Right cardiac atrium (tissue), 5 donors: Measurements from ENCODE around the gene TFDP2. TPM values are rescaled to one million over a fixed set of nuclear protein-coding genes. Genes with fewer than 3 reads are reported as not detected.
"Not testable (repeated sequence)": the region's sequence is repeated elsewhere in the genome, so short reads cannot be mapped to it uniquely, and the experiment has no call there.

Source experiments
- ATAC-seq, 2 donors: fragments of 200-7000 bp; cut with Tn5 transposase; one replicate each; pipeline versions ENCODE4 v1.8.0 to v1.9.1; 2020; ENCODE audit warnings: moderate library complexity in 2 of 2, mild to moderate bottlenecking in 1 of 2
- DNase-seq, 3 donors: peaks; one replicate each; pipeline ENCODE4 v3.0.0-alpha.2; 2020
- H3K27ac ChIP-seq: one replicate; pipeline ENCODE4 v1.5.1; 2013; ENCODE audit warnings: mild to moderate bottlenecking, low read length, control low read depth, moderate library complexity
- H3K27me3 ChIP-seq: one replicate; pipeline ENCODE4 v1.6.1; 2013; ENCODE audit not compliant: control insufficient read depth, insufficient read depth
- H3K4me1 ChIP-seq: one replicate; pipeline ENCODE4 v1.6.1; 2013; ENCODE audit warnings: low read length; ENCODE audit not compliant: control insufficient read depth, insufficient read depth
- H3K4me3 ChIP-seq: one replicate; pipeline ENCODE4 v1.5.1; 2013; ENCODE audit warnings: low read length, control low read depth
- H3K9me3 ChIP-seq: one replicate; pipeline ENCODE4 v1.6.1; 2013; ENCODE audit warnings: low read length; ENCODE audit not compliant: control insufficient read depth
- WGBS: extraction: QIAGEN DNeasy Blood & Tissue Kit; methylation state at CpG from one replicate; pipeline ENCODE4 v1.1.7; 2013; 5-methylcytosine and 5-hydroxymethylcytosine counted together
- intact Hi-C, 4 donors: fragments of 100-400 bp; cut with DNase I; formaldehyde crosslinking; loops; one replicate each; pipeline versions ENCODE4 v1.11.0 to v1.14.0; 2022 to 2023
- polyA plus RNA-seq: library from polyadenylated mRNA; stranded (reverse); fragments of 200-250 nt; gene quantifications from one replicate; pipeline ENCODE4 v1.2.3, GENCODE V29; 2013
- total RNA-seq, 4 donors: library from RNA; stranded (reverse); fragmentation: NEBNext Ultra II Directional; extraction: Animal tissue kit (Norgen Biotek cat#: 25700); gene quantifications; one replicate each; pipeline ENCODE4 v1.2.1, GENCODE V29; 2021
- donor health status: healthy with polysubstance abuse.
- donor health status: DM: no; HTN: yes; CAD: no.
- donor health status: DM: no; HTN: no; CAD: no.
- donor health status: DM: no; HTN: yes; CAD: no; lungs with severe emphysema.
- donor health status: DM: yes; HTN: yes; CAD: no.

TFDP2 gene
- total and polyA plus RNA-seq, 5 donors: 21.5 to 70.8 (median 46.8) TPM

- no peak for DNase-seq
- Histone ChIP-seq H3K4me3 (no peak overlapping the region), H3K9me3 (no peaks in the 10 kb centered on the region), H3K4me1 (no peaks in the 10 kb centered on the region), H3K27me3 (no peaks in the 10 kb centered on the region), H3K27ac (no peak overlapping the region)
- no peak for ATAC-seq
- 96% methylated on average over 4 of the region's 4 CpGs for WGBS
- intact Hi-C loops: no loop called here
These were observed 52.1 kb downstream of the TFDP2 start for GRCh38 chr3:142097099-142097843.

- Histone ChIP-seq H3K4me3 (no peak overlapping the region), H3K9me3 (no peaks in the 10 kb centered on the region), H3K27me3 (no peaks in the 10 kb centered on the region), H3K4me1 (no peaks in the 10 kb centered on the region), H3K27ac (no peak overlapping the region)
- no peak for DNase-seq
- no peak for ATAC-seq
- intact Hi-C loops: no loop called here
- WGBS: 90% methylated on average over 2 of the region's 2 CpGs
These were observed 53.5 kb downstream of the TFDP2 start for GRCh38 chr3:142095841-142096240.

GRCh38 chr3:142088925-142089324, 60.4 kb downstream of the TFDP2 start:
- DNase-seq, H3K27ac ChIP-seq, H3K4me3 ChIP-seq, intact Hi-C loops, H3K27me3 ChIP-seq, H3K9me3 ChIP-seq, H3K4me1 ChIP-seq, ATAC-seq: not testable (repeated sequence)
- 87% methylated on average over 5 of the region's 5 CpGs for WGBS

GRCh38 chr3:142088522-142088921, 60.8 kb downstream of the TFDP2 start:
- no peaks in the 10 kb centered on the region for H3K4me1 ChIP-seq
- no peak for DNase-seq
- intact Hi-C loops: no loop called here
- H3K9me3 ChIP-seq: no peaks in the 10 kb centered on the region
- ATAC-seq: no peak
- H3K27me3 ChIP-seq: no peaks in the 10 kb centered on the region
- no peak overlapping the region for H3K4me3 ChIP-seq
- whole genome bisulfite sequencing: 84% methylated on average over 5 of the region's 5 CpGs
- H3K27ac ChIP-seq: no peak overlapping the region

GRCh38 chr3:142087676-142088075, 61.7 kb downstream of the TFDP2 start:
- no peak for DNase-seq
- WGBS: 89% methylated on average over 1 of the region's 1 CpG
- no peaks in the 10 kb centered on the region for H3K4me1 ChIP-seq
- H3K9me3 ChIP-seq: no peaks in the 10 kb centered on the region
- no peaks in the 10 kb centered on the region for H3K27me3 ChIP-seq
- H3K4me3 ChIP-seq: no peak overlapping the region
- no peak overlapping the region for H3K27ac ChIP-seq
- intact Hi-C loops: no loop called here
- ATAC-seq: no peak

- Histone ChIP-seq H3K9me3 (no peaks in the 10 kb centered on the region), H3K4me3 (no peak overlapping the region), H3K4me1 (no peaks in the 10 kb centered on the region), H3K27ac (no peak overlapping the region), H3K27me3 (no peaks in the 10 kb centered on the region)
- no peak for ATAC-seq
- no peak for DNase-seq
- 58% methylated on average over 2 of the region's 2 CpGs for WGBS
- intact Hi-C loops: no loop called here
These were observed 62.7 kb downstream of the TFDP2 start for GRCh38 chr3:142086581-142087090.

- DNase-seq (no peak), ATAC-seq (no peak)
- intact Hi-C loops: no loop called here
- no peaks in the 10 kb centered on the region for H3K9me3 ChIP-seq
- H3K4me1 ChIP-seq: no peaks in the 10 kb centered on the region
- H3K27me3 ChIP-seq: no peaks in the 10 kb centered on the region
- no peak overlapping the region for H3K4me3 ChIP-seq
- no peak overlapping the region for H3K27ac ChIP-seq
These were observed 68.2 kb downstream of the TFDP2 start for GRCh38 chr3:142081178-142081577.

GRCh38 chr3:142077859-142078500, 71.4 kb downstream of the TFDP2 start:
- intact Hi-C loops: no loop called here
- Histone ChIP-seq H3K27me3 (no peaks in the 10 kb centered on the region), H3K4me1 (no peaks in the 10 kb centered on the region), H3K4me3 (no peak overlapping the region), H3K27ac (no peak overlapping the region), H3K9me3 (no peaks in the 10 kb centered on the region)
- ATAC-seq (no peak), DNase-seq (no peak)
- WGBS: 99% methylated on average over 4 of the region's 4 CpGs

GRCh38 chr3:142077155-142077858, 72.0 kb downstream of the TFDP2 start:
- Histone ChIP-seq H3K27me3 (no peaks in the 10 kb centered on the region), H3K4me1 (no peaks in the 10 kb centered on the region), H3K4me3 (no peak overlapping the region), H3K27ac (no peak overlapping the region), H3K9me3 (no peaks in the 10 kb centered on the region)
- ATAC-seq (no peak), DNase-seq (no peak)
- WGBS: 94% methylated on average over 4 of the region's 4 CpGs
- intact Hi-C loops: no loop called here

- 95% methylated on average over 4 of the region's 4 CpGs for WGBS
- DNase-seq, H3K4me3 ChIP-seq, ATAC-seq, H3K9me3 ChIP-seq, intact Hi-C loops, H3K27me3 ChIP-seq, H3K27ac ChIP-seq, H3K4me1 ChIP-seq: not testable (repeated sequence)
These were observed 73.7 kb downstream of the TFDP2 start for GRCh38 chr3:142075656-142076055.

- DNase-seq: no peak
- H3K4me3 ChIP-seq: no peak overlapping the region
- intact Hi-C loops: no loop called here
- H3K4me1 ChIP-seq: no peaks in the 10 kb centered on the region
- WGBS: 93% methylated on average over 3 of the region's 3 CpGs
- no peaks in the 10 kb centered on the region for H3K9me3 ChIP-seq
- ATAC-seq: no peak
- H3K27ac ChIP-seq: no peak overlapping the region
- H3K27me3 ChIP-seq: no peaks in the 10 kb centered on the region
These were observed 76.5 kb downstream of the TFDP2 start for GRCh38 chr3:142072816-142073215.
